Lung microvascular endothelial cell (primary cell): ENCODE data around the gene KCTD7. TPM values are rescaled to one million over a fixed set of nuclear protein-coding genes. Genes with fewer than 3 reads are reported as not detected.
"Not testable (repeated sequence)": the region's sequence is repeated elsewhere in the genome, so short reads cannot be mapped to it uniquely, and the experiment has no call there.

ENCODE experiments used
- DNase-seq, 2 donors: peaks; one replicate each; pipeline versions ENCODE4 v3.0.0 to v3.0.0-alpha.2; 2010; ENCODE audit warnings: low read depth in 2 of 2
- total RNA-seq: library from RNA; depleted of rRNA; stranded (reverse); fragments of >200 nt; gene quantifications from 2 replicates; pipeline ENCODE4 v1.2.1, GENCODE V29; 2014

KCTD7 gene
- total RNA-seq, 1 donor from 2014 or later: 6.3 TPM

GRCh38 chr7:66681491-66682349 lies 53.0 kb downstream of the KCTD7 start:
- peak; percentile 95 to 96 for DNase-seq

- peak; percentile 17 to 40 for DNase-seq
These were observed 53.8 kb downstream of the KCTD7 start for GRCh38 chr7:66682350-66683093.

- not testable (repeated sequence) for DNase-seq
These were observed 54.6 kb downstream of the KCTD7 start for GRCh38 chr7:66683094-66683769.

GRCh38 chr7:66683770-66684123 lies 55.1 kb downstream of the KCTD7 start:
- no peak for DNase-seq

GRCh38 chr7:66685663-66686062 lies 57.0 kb downstream of the KCTD7 start:
- DNase-seq: not testable (repeated sequence)

- no peak for DNase-seq
These were observed 58.5 kb downstream of the KCTD7 start for GRCh38 chr7:66687186-66687585.

GRCh38 chr7:66687672-66688071 lies 59.0 kb downstream of the KCTD7 start:
- DNase-seq: not testable (repeated sequence)

- no peak for DNase-seq
These were observed 60.4 kb downstream of the KCTD7 start for GRCh38 chr7:66689081-66689480.

- no peak for DNase-seq
These were observed 64.7 kb downstream of the KCTD7 start for GRCh38 chr7:66693331-66693730.

Other genes starting within 250 kb of the KCTD7 start
- 14.6 and 23.4 TPM in 2 replicates for gene RABGEF1, start 111.9 kb downstream of the KCTD7 start, total RNA-seq